SK-N-SH treated with all-trans-retinoic acid at 6 μM for 48 hours (cell line): ENCODE measurements around the gene TARS1.

Source experiments
- ATAC-seq: fragments of 200-7000 bp; cut with Tn5 transposase; 3 replicates; pipeline ENCODE4 v1.9.1; 2020; ENCODE audit warnings: mild to moderate bottlenecking, moderate library complexity
- ARNTL ChIP-seq: fragments of 450-650 bp; formaldehyde crosslinking; IDR thresholded peaks from 2 replicates; pipeline ENCODE4 v1.5.0; 2020; ENCODE audit warnings: low read depth, mild to moderate bottlenecking, moderate library complexity, borderline replicate concordance
- BACH2 ChIP-seq: fragments of 250-450 bp; sonication (Bioruptor Pico); IDR thresholded peaks from 2 replicates; pipeline ENCODE4 v1.9.0; 2021; ENCODE audit warnings: mild to moderate bottlenecking, borderline replicate concordance
- CREB5 ChIP-seq: fragments of 250-450 bp; sonication (Bioruptor Pico); IDR thresholded peaks from 2 replicates; pipeline ENCODE4 v1.5.1; 2020; ENCODE audit warnings: low read depth, mild to moderate bottlenecking, moderate library complexity
- CSDC2 ChIP-seq: fragments of 250-450 bp; sonication (Bioruptor Pico); IDR thresholded peaks from 2 replicates; pipeline ENCODE4 v1.5.0; 2020; ENCODE audit warnings: mild to moderate bottlenecking, moderate library complexity
- CSRNP3 ChIP-seq: fragments of 250-450 bp; sonication (Bioruptor Pico); IDR thresholded peaks from 2 replicates; pipeline ENCODE4 v1.5.1; 2021; ENCODE audit warnings: mild to moderate bottlenecking, moderate library complexity
- ESRRG ChIP-seq: fragments of 250-450 bp; sonication (Bioruptor Pico); IDR thresholded peaks from 2 replicates; pipeline ENCODE4 v1.6.1; 2021; ENCODE audit warnings: mild to moderate bottlenecking
- ISL1 ChIP-seq: fragments of 250-450 bp; sonication (Bioruptor Pico); IDR thresholded peaks from 2 replicates; pipeline ENCODE4 v2.1.2; 2022; ENCODE audit warnings: mild to moderate bottlenecking, moderate library complexity
- OSR1 ChIP-seq: fragments of 250-450 bp; sonication (Bioruptor Pico); IDR thresholded peaks from 2 replicates; pipeline ENCODE4 v1.8.0; 2022; ENCODE audit warnings: moderate library complexity, mild to moderate bottlenecking, inconsistent platforms
- PATZ1 ChIP-seq: fragments of 250-450 bp; sonication (Bioruptor Pico); IDR thresholded peaks from 2 replicates; pipeline ENCODE4 v1.8.0; 2020; ENCODE audit warnings: mild to moderate bottlenecking, moderate library complexity, borderline replicate concordance
- PPARA ChIP-seq: fragments of 250-450 bp; sonication (Bioruptor Pico); IDR thresholded peaks from 2 replicates; pipeline ENCODE4 v1.5.0; 2020; ENCODE audit warnings: mild to moderate bottlenecking, borderline replicate concordance
- RARB ChIP-seq: fragments of 250-450 bp; sonication (Bioruptor Pico); IDR thresholded peaks from 2 replicates; pipeline ENCODE4 v1.8.0; 2021; ENCODE audit warnings: mild to moderate bottlenecking, moderate library complexity
- SNAI2 ChIP-seq: fragments of 250-450 bp; sonication (Bioruptor Pico); IDR thresholded peaks from 2 replicates; pipeline ENCODE4 v1.5.0; 2020; ENCODE audit warnings: mild to moderate bottlenecking, moderate library complexity
- TCF4 ChIP-seq: fragments of 250-450 bp; sonication (Bioruptor Pico); IDR thresholded peaks from 2 replicates; pipeline ENCODE4 v1.8.0; 2021; ENCODE audit warnings: mild to moderate bottlenecking, moderate library complexity, borderline replicate concordance
- TOX ChIP-seq: fragments of 250-450 bp; sonication (Bioruptor Pico); IDR thresholded peaks from 2 replicates; pipeline ENCODE4 v1.8.0; 2021; ENCODE audit warnings: mild to moderate bottlenecking, moderate library complexity, borderline replicate concordance
- ZC3H10 ChIP-seq: fragments of 250-450 bp; sonication (Bioruptor Pico); IDR thresholded peaks from 2 replicates; pipeline ENCODE4 v1.5.1; 2021; ENCODE audit warnings: mild to moderate bottlenecking, moderate library complexity
- ZFP30 ChIP-seq: fragments of 450-650 bp; formaldehyde crosslinking; IDR thresholded peaks from 2 replicates; pipeline ENCODE4 v1.5.0; 2022; ENCODE audit warnings: mild to moderate bottlenecking, moderate library complexity
- ZNF565 ChIP-seq: fragments of 450-650 bp; formaldehyde crosslinking; conservative IDR thresholded peaks from 2 replicates; pipeline ENCODE4 v1.5.0; 2020; ENCODE audit warnings: low read depth, mild to moderate bottlenecking, moderate library complexity
- ZNF70 ChIP-seq: fragments of 450-650 bp; formaldehyde crosslinking; IDR thresholded peaks from 2 replicates; pipeline ENCODE4 v1.5.0; 2020; ENCODE audit warnings: mild to moderate bottlenecking, moderate library complexity
- ZNF8 ChIP-seq: fragments of 450-650 bp; formaldehyde crosslinking; IDR thresholded peaks from 2 replicates; pipeline ENCODE4 v1.5.0; 2020; ENCODE audit warnings: mild to moderate bottlenecking, moderate library complexity
- TF ChIP-seq, protein P1 (sequence below): fragments of 250-450 bp; sonication (Bioruptor Pico); IDR thresholded peaks from 2 replicates; pipeline ENCODE4 v1.5.0; 2020; ENCODE audit warnings: mild to moderate bottlenecking, moderate library complexity
- TF ChIP-seq, protein P2 (sequence below): fragments of 250-450 bp; sonication (Bioruptor Pico); IDR thresholded peaks from 2 replicates; pipeline ENCODE4 v1.8.0; 2021; ENCODE audit warnings: low read depth, mild to moderate bottlenecking, moderate library complexity, borderline replicate concordance

Gene TARS1

GRCh38 chr5:33462456-33462855 lies 21.7 kb downstream of the TARS1 start (continued):
- TF ChIP-seq, protein P1, sequence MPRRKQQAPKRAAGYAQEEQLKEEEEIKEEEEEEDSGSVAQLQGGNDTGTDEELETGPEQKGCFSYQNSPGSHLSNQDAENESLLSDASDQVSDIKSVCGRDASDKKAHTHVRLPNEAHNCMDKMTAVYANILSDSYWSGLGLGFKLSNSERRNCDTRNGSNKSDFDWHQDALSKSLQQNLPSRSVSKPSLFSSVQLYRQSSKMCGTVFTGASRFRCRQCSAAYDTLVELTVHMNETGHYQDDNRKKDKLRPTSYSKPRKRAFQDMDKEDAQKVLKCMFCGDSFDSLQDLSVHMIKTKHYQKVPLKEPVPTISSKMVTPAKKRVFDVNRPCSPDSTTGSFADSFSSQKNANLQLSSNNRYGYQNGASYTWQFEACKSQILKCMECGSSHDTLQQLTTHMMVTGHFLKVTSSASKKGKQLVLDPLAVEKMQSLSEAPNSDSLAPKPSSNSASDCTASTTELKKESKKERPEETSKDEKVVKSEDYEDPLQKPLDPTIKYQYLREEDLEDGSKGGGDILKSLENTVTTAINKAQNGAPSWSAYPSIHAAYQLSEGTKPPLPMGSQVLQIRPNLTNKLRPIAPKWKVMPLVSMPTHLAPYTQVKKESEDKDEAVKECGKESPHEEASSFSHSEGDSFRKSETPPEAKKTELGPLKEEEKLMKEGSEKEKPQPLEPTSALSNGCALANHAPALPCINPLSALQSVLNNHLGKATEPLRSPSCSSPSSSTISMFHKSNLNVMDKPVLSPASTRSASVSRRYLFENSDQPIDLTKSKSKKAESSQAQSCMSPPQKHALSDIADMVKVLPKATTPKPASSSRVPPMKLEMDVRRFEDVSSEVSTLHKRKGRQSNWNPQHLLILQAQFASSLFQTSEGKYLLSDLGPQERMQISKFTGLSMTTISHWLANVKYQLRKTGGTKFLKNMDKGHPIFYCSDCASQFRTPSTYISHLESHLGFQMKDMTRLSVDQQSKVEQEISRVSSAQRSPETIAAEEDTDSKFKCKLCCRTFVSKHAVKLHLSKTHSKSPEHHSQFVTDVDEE (CRISPR knock-in tag) = no peak
- no peak for TF ChIP-seq ZNF8 (CRISPR knock-in tag)
- TF ChIP-seq, all 23 proteins: peak for 0

- TF ChIP-seq ESRRG (CRISPR knock-in tag) (no peak), ZNF8 (CRISPR knock-in tag) (no peak), TCF4 (CRISPR knock-in tag) (no peak), SNAI2 (CRISPR knock-in tag) (no peak), ARNTL (CRISPR knock-in tag) (no peak), BACH2 (CRISPR knock-in tag) (no peak), RARB (CRISPR knock-in tag) (no peak), TOX (no peak), CSDC2 (CRISPR knock-in tag) (no peak), PPARA (CRISPR knock-in tag) (no peak), ZNF565 (CRISPR knock-in tag) (no peak), ISL1 (CRISPR knock-in tag) (no peak), ZC3H10 (no peak), CREB5 (CRISPR knock-in tag) (no peak), ZNF70 (CRISPR knock-in tag) (no peak), CSRNP3 (CRISPR knock-in tag) (no peak), ZFP30 (CRISPR knock-in tag) (no peak)
- TF ChIP-seq, protein P2, sequence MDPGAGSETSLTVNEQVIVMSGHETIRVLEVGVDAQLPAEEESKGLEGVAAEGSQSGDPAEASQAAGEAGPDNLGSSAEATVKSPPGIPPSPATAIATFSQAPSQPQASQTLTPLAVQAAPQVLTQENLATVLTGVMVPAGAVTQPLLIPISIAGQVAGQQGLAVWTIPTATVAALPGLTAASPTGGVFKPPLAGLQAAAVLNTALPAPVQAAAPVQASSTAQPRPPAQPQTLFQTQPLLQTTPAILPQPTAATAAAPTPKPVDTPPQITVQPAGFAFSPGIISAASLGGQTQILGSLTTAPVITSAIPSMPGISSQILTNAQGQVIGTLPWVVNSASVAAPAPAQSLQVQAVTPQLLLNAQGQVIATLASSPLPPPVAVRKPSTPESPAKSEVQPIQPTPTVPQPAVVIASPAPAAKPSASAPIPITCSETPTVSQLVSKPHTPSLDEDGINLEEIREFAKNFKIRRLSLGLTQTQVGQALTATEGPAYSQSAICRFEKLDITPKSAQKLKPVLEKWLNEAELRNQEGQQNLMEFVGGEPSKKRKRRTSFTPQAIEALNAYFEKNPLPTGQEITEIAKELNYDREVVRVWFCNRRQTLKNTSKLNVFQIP (CRISPR knock-in tag) = no peak
- ATAC-seq = no peak
Observed at GRCh38 chr5:33465120-33465519, 24.4 kb downstream of the TARS1 start.

GRCh38 chr5:33468775-33469435 lies 28.1 kb downstream of the TARS1 start:
- ATAC-seq = no peak
- TF ChIP-seq BACH2 (CRISPR knock-in tag) = no peak
- no peak for TF ChIP-seq CSDC2 (CRISPR knock-in tag)
- TF ChIP-seq PPARA (CRISPR knock-in tag) = no peak
- no peak for TF ChIP-seq ZNF8 (CRISPR knock-in tag)
- TF ChIP-seq, protein P2 (CRISPR knock-in tag) = no peak
- no peak for TF ChIP-seq ZC3H10
- TF ChIP-seq ZFP30 (CRISPR knock-in tag) = no peak
- no peak for TF ChIP-seq ZNF70 (CRISPR knock-in tag)
- TF ChIP-seq SNAI2 (CRISPR knock-in tag) = no peak
- TF ChIP-seq PATZ1 (CRISPR knock-in tag) = no peak
- no peak for TF ChIP-seq CREB5 (CRISPR knock-in tag)
- TF ChIP-seq TOX = no peak
- TF ChIP-seq CSRNP3 (CRISPR knock-in tag) = no peak
- TF ChIP-seq ESRRG (CRISPR knock-in tag) = no peak
- TF ChIP-seq OSR1 (CRISPR knock-in tag) = no peak
